Measurements from ENCODE around the gene QRFPR.
"Not testable (repeated sequence)": the region's sequence is repeated elsewhere in the genome, so short reads cannot be mapped to it uniquely, and the experiment has no call there.

QRFPR gene

DNA sequence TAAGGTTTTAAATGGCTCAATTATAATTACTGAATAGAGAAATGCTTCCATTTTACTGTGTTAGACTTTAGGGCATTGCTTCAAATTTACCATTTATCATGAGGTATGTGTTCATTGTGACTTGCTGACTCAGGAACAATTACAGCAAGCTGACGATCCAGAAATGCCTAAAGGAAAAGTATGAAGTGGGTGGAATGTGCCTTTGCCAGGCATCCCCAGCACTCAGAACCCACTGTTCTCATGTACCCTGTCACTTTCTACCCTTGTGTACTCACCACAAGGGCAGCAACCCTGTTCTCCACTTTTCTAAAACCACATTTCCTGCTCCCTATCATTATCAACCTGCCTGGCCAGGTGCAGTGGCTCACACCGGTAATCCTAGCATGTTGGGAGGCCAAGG lies 41.5 kb downstream of the QRFPR start:
- DNase-seq, result no peak

- no peak for DNase-seq
These were observed 42.3 kb downstream of the QRFPR start for GRCh38 chr4:121338518-121338917.

DNA sequence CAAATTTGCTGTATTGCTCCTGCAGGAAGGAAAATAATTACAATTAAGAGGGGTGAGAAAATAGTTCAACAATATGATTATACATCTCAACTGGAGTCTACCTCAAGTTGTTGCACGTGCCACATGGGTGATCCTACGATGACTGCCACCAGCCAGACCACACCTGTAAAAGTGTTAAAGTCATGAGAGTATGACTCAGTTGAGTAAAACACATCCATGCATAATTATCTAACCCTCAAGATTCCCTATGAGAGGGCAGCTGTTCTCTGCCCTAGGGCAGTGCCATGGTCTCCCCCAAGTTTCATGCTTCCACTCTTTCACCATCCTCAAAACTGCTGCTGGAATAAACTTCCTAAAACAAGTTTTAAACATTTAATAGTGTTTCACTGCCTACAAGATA lies 44.1 kb downstream of the QRFPR start:
- DNase-seq, result no peak

DNA sequence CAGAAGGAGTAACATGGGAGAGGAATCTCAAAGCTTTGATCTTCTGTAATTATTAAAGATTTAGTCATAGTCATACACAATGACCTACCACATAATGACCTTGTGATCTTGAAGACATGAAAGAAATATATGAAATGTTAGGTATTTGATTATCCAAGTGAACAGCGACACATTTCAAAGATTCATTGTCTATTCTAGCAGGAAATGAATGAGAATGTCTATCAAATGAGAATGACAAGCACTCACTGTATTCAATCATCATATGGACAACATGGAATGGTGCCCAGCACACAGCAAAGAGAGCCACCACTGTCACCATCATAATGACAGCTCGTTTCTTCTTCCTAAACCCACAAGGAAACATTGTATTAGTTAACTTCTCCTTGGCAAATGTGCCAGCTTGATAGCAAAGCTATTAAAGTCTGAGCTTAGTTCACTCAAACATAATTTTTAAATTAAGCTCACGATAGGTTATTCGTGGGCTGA lies 50.6 kb downstream of the QRFPR start:
- DNase-seq, result no peak

DNA sequence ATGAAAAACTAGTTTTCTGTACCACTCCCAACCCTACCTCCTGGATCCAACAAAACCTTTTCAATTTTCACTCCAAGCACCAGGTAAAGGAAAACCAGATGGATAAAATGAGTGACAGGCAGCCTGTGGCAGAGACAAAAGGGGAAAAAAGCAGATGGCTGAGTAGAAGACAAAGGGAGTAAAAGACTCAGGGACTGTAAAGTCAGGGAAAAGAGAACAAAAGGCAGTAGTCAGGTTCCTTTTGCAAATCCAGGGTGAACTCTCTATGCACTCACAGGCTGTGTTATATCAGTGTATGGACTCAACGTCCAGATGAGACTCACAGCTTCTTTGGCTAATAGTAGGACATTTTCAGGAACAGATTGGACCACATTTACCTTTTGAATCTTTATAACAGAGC lies 54.2 kb downstream of the QRFPR start:
- DNase-seq, result no peak

GRCh38 chr4:121324331-121324730 lies 56.5 kb downstream of the QRFPR start:
- DNase-seq, result no peak

GRCh38 chr4:121321466-121321865 lies 59.4 kb downstream of the QRFPR start:
- DNase-seq, result no peak

DNA sequence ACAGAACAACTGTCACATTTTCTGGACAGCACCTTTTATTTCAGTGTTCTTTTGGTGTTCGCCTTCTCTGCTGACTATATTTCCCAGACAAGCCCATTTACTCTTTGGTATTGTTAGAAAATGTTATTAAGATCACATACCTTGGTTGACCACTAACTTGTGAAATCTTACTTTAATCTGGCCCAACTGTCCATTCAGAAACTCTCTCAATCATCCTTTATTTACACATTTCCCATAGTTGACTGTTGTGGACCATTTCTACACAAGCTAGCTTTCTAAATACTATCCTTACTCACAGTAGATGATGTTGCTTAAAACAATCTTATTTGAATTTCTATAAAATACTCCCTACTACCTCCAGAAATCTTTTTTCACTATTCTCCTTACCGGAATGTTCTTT lies 64.7 kb downstream of the QRFPR start:
- no peak for DNase-seq

DNA sequence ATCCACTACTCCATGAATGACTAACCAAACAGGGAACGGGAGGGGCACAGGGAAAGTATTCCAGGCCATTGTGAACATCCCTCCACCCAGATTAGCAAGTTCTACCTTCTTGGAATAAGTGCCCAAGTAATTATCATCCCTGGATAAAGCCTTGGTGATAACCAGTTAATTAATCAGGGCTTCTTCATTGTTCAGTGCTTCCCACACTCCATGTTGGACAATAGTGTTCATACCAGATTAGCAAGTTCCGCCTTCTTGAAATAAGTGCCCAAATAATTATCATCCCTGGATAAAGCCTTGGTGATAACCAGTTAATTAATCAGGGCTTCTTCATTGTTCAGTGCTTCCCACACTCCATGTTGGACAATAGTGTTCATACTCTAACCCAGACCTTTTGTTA lies 67.4 kb downstream of the QRFPR start:
- not testable (repeated sequence) for DNase-seq

DNA sequence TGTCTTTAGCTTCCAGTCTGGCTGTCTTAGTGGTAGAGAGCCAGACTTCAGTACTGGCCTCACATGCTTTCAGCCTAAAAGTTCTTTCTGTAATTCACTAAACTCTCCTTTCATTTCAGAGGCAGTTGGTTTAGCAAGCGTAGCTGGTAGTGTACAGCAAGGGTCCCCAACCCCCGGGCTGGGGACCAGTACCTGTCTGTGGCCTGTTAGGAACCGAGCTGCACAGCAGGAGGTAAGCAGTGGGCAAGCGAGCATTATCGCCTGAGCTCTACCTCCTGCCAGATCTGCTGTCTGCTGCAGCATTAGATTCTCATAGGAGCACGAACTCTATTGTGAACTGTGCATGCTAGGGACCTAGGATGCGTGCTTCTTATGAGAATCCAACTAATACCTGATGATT lies 72.0 kb downstream of the QRFPR start:
- no peak for DNase-seq

GRCh38 chr4:121308328-121308663 lies 72.5 kb downstream of the QRFPR start:
- no peak for DNase-seq

GRCh38 chr4:121307445-121308327 lies 73.1 kb downstream of the QRFPR start:
- peak; percentile 68 for DNase-seq

GRCh38 chr4:121306931-121307330 lies 73.9 kb downstream of the QRFPR start:
- no peak for DNase-seq

GRCh38 chr4:121304893-121305292 lies 75.9 kb downstream of the QRFPR start:
- DNase-seq, result no peak

GRCh38 chr4:121299367-121299766 lies 81.5 kb downstream of the QRFPR start:
- no peak for DNase-seq

GRCh38 chr4:121283319-121283718 lies 97.5 kb downstream of the QRFPR start:
- no peak for DNase-seq

DNA sequence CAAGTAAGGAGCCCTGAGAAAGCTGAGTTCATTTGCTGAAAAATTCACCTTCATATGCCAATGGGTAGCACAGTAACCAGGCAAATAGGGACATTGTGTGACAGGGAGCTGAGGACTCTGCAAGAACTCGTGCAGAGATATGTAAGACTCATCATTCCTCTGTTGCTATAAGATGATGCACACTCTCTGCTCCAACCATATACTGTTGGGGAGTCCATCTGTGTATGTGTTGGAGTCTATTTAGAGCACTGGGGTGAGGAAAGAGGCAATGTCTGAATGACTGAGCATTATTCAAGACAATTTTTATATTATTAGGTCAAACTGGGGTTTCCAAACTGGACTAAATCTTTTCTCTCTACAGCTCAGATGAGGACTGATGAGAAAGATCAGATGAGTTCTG lies 100.4 kb downstream of the QRFPR start:
- DNase-seq, result no peak

- DNase-seq, result no peak
These were observed 101.9 kb downstream of the QRFPR start for GRCh38 chr4:121278811-121279368.
